Measurements from ENCODE around the gene ITM2C.
A peak's percentile ranks its signal among the peaks of the same experiment; 100 is the strongest.

Gene ITM2C

GRCh38 chr2:230898713-230899091, 34.0 kb downstream of the ITM2C start:
- DNase-seq (ENCODE audit: insufficient read length, low spot score) (no peak), FAIRE-seq (no peak)

GRCh38 chr2:230899287-230899686, 34.5 kb downstream of the ITM2C start:
- no peak for FAIRE-seq
- DNase-seq (ENCODE audit: insufficient read length, low spot score) = no peak
- no peak for TF ChIP-seq CTCF (IDR thresholded peaks at IDR 0.05; ENCODE audit: insufficient read depth, missing control alignments)

More at GRCh38 chr2:230898713-230899091, 34.0 kb downstream of the ITM2C start:
- no peak for TF ChIP-seq CTCF (IDR thresholded peaks at IDR 0.05; ENCODE audit: insufficient read depth, missing control alignments)

GRCh38 chr2:230899786-230900185, 35.0 kb downstream of the ITM2C start:
- TF ChIP-seq CTCF (IDR thresholded peaks at IDR 0.05; ENCODE audit: insufficient read depth, missing control alignments) = no peak
- no peak for FAIRE-seq
- no peak for DNase-seq (ENCODE audit: insufficient read length, low spot score)

GRCh38 chr2:230900336-230900995, 35.7 kb downstream of the ITM2C start:
- no peak for TF ChIP-seq CTCF (IDR thresholded peaks at IDR 0.05; ENCODE audit: insufficient read depth, missing control alignments)
- no peak for FAIRE-seq
- no peak for DNase-seq (ENCODE audit: insufficient read length, low spot score)

- no peak for TF ChIP-seq CTCF (IDR thresholded peaks at IDR 0.05; ENCODE audit: insufficient read depth, missing control alignments)
- no peak for FAIRE-seq
- no peak for DNase-seq (ENCODE audit: insufficient read length, low spot score)
Measured at GRCh38 chr2:230901006-230901405, 36.3 kb downstream of the ITM2C start.

- DNase-seq (ENCODE audit: insufficient read length, low spot score) = no peak
- peak; percentile 54 for TF ChIP-seq CTCF (IDR thresholded peaks at IDR 0.05; ENCODE audit: insufficient read depth, missing control alignments)
- no peak for FAIRE-seq
Measured at GRCh38 chr2:230902180-230902899, 37.6 kb downstream of the ITM2C start.

Data from D721Med (cell line).